H1 (cell line): ENCODE results near the gene EVC2. TPM values are rescaled to one million over a fixed set of nuclear protein-coding genes. Genes with fewer than 3 reads are reported as not detected.

Experiments
- CTCF ChIA-PET: fragments of 300-600 bp; sonication (Branson Sonifier 250); formaldehyde crosslinking; loops from one replicate; lab custom pipeline; 2021; ENCODE audit not compliant: partially characterized antibody; lab: Charles Lee
- POLR2A ChIA-PET: fragments of 300-600 bp; sonication (Branson Sonifier 250); formaldehyde crosslinking; loops from one replicate; lab custom pipeline; 2021; ENCODE audit warnings: inconsistent platforms; ENCODE audit not compliant: partially characterized antibody; lab: Charles Lee
- DNase-seq, 2 experiments: peaks; one replicate each; pipeline versions ENCODE4 v3.0.0 to v3.0.0-alpha.2; 2010 to 2022; ENCODE audit warnings: low spot score in 2 of 2, low read depth in 1 of 2, mixed read lengths in 1 of 2
- FAIRE-seq: peaks from 2 replicates; lab custom pipeline; 2011; peaks lifted over from hg19 to GRCh38; lab: Jason Lieb, UNC
- H2AFZ ChIP-seq: 2 replicates; pipeline ENCODE4 v1.8.1; 2012; ENCODE audit warnings: low read length, inconsistent platforms
- H2AK5ac ChIP-seq: 2 replicates; pipeline ENCODE4 v1.6.1; 2013; ENCODE audit warnings: low read depth, low read length
- H2BK120ac ChIP-seq: replicated peaks from 2 replicates; pipeline ENCODE3; 2013; ENCODE audit warnings: low read depth, low read length, inconsistent platforms
- H2BK12ac ChIP-seq: 2 replicates; pipeline ENCODE4 v1.6.1; 2013; ENCODE audit warnings: low read depth, low read length
- H2BK15ac ChIP-seq: 2 replicates; pipeline ENCODE4 v1.6.1; 2013; ENCODE audit warnings: low read length
- H2BK20ac ChIP-seq: 2 replicates; pipeline ENCODE4 v1.6.1; 2013; ENCODE audit warnings: low read length
- H2BK5ac ChIP-seq: 2 replicates; pipeline ENCODE4 v1.6.1; 2013; ENCODE audit warnings: low read depth, low read length
- H3K14ac ChIP-seq: 2 replicates; pipeline ENCODE4 v1.6.1; 2013; ENCODE audit warnings: inconsistent platforms; ENCODE audit not compliant: insufficient read length
- H3K18ac ChIP-seq: 2 replicates; pipeline ENCODE4 v1.6.1; 2013; ENCODE audit warnings: low read length; ENCODE audit errors: extremely low read depth
- H3K23ac ChIP-seq: 2 replicates; pipeline ENCODE4 v1.6.1; 2013; ENCODE audit warnings: inconsistent platforms; ENCODE audit not compliant: insufficient read length
- H3K23me2 ChIP-seq: 2 replicates; pipeline ENCODE4 v1.6.1; 2013; ENCODE audit warnings: low read depth, low read length
- H3K27ac ChIP-seq: 2 replicates; pipeline ENCODE4 v1.6.1; 2011; ENCODE audit warnings: low read depth, low read length, inconsistent platforms
- H3K27me3 ChIP-seq, 4 experiments: replicated peaks in 1 of 4; 1 replicate in 1 of 4; 2 replicates in 3 of 4; pipeline versions ENCODE4 v1.6.1 to v1.8.1; 2011 to 2013; ENCODE audit warnings: low read length in 3 of 4, mild to moderate bottlenecking in 3 of 4, inconsistent platforms in 2 of 4, mixed read lengths in 2 of 4, moderate library complexity in 1 of 4; ENCODE audit not compliant: control insufficient read depth in 3 of 4, insufficient read depth in 3 of 4; ENCODE audit errors: extremely low read depth in 1 of 4
- H3K36me3 ChIP-seq, 4 experiments: 2 replicates each; pipeline versions ENCODE4 v1.6.1 to v1.8.1; 2011 to 2013; ENCODE audit warnings: mild to moderate bottlenecking in 4 of 4, low read length in 3 of 4, moderate library complexity in 2 of 4, control low read depth in 1 of 4, inconsistent platforms in 1 of 4; ENCODE audit not compliant: insufficient read depth in 4 of 4, control insufficient read depth in 2 of 4
- H3K4ac ChIP-seq: replicated peaks from 2 replicates; pipeline ENCODE3; 2013; ENCODE audit warnings: low read length, low read depth, mixed read lengths, inconsistent platforms; ENCODE audit not compliant: insufficient read length
- H3K4me1 ChIP-seq, 4 experiments: replicated peaks in 1 of 4; 1 replicate in 1 of 4; 2 replicates in 3 of 4; pipeline versions ENCODE4 v1.6.1 to v1.8.1; 2011 to 2013; ENCODE audit warnings: low read length in 3 of 4, inconsistent platforms in 2 of 4, mixed read lengths in 1 of 4; ENCODE audit not compliant: insufficient read depth in 4 of 4, control insufficient read depth in 3 of 4
- H3K4me2 ChIP-seq, 2 experiments: 2 replicates each; pipeline versions ENCODE4 v1.6.1 to v1.8.1; 2011 to 2013; ENCODE audit warnings: low read depth in 2 of 2, low read length in 2 of 2, control low read depth in 1 of 2, inconsistent platforms in 1 of 2, mild to moderate bottlenecking in 1 of 2; ENCODE audit not compliant: insufficient read depth in 1 of 2
- H3K4me3 ChIP-seq, 4 experiments: fragments of 200-600, 300-600 bp in 1 of 4; sonication (generic), shearing (Covaris generic), sonication (Bioruptor Twin) in 1 of 4; 2 replicates each; pipeline versions ENCODE4 v1.5.1 to v1.8.1; 2011 to 2016; ENCODE audit warnings: low read length in 4 of 4, low read depth in 3 of 4, control low read depth in 2 of 4, inconsistent platforms in 2 of 4, mild to moderate bottlenecking in 2 of 4, mixed read lengths in 1 of 4, moderate library complexity in 1 of 4; ENCODE audit not compliant: insufficient read depth in 2 of 4; ENCODE audit errors: extremely low read depth in 1 of 4
- H3K56ac ChIP-seq: replicated peaks from 2 replicates; pipeline ENCODE3; 2013; ENCODE audit warnings: low read depth, mild to moderate bottlenecking, mixed read lengths, low read length, inconsistent platforms; ENCODE audit not compliant: insufficient read length
- H3K79me1 ChIP-seq: 2 replicates; pipeline ENCODE4 v1.6.1; 2013; ENCODE audit warnings: low read depth, low read length, control low read depth
- H3K79me2 ChIP-seq, 2 experiments: 2 replicates each; pipeline versions ENCODE4 v1.6.1 to v1.8.1; 2012 to 2013; ENCODE audit warnings: low read length in 2 of 2, mild to moderate bottlenecking in 2 of 2, inconsistent platforms in 1 of 2; ENCODE audit not compliant: insufficient read depth in 2 of 2, control insufficient read depth in 1 of 2
- H3K9ac ChIP-seq, 4 experiments: replicated peaks in 1 of 4; 1 replicate in 1 of 4; 2 replicates in 3 of 4; pipeline versions ENCODE4 v1.6.1 to v1.8.1; 2011 to 2013; ENCODE audit warnings: low read depth in 3 of 4, low read length in 3 of 4, control low read depth in 2 of 4, mild to moderate bottlenecking in 2 of 4, moderate library complexity in 2 of 4, inconsistent platforms in 1 of 4; ENCODE audit errors: extremely low read depth in 1 of 4
- H3K9me3 ChIP-seq, 2 experiments: 2 replicates each; pipeline versions ENCODE4 v1.6.1 to v1.8.1; 2012 to 2013; ENCODE audit warnings: mild to moderate bottlenecking in 2 of 2, moderate library complexity in 2 of 2, control low read depth in 1 of 2, inconsistent platforms in 1 of 2, low read depth in 1 of 2, low read length in 1 of 2, mixed read lengths in 1 of 2; ENCODE audit not compliant: insufficient read depth in 2 of 2
- H4K20me1 ChIP-seq, 2 experiments: replicated peaks in 1 of 2; 2 replicates each; pipeline versions ENCODE3 to v1.8.1; 2011 to 2013; ENCODE audit warnings: inconsistent platforms in 2 of 2, low read length in 2 of 2, mild to moderate bottlenecking in 1 of 2; ENCODE audit not compliant: insufficient read depth in 2 of 2, control insufficient read depth in 1 of 2
- H4K5ac ChIP-seq: 2 replicates; pipeline ENCODE4 v1.6.1; 2013; ENCODE audit warnings: low read length, low read depth, mixed read lengths, inconsistent platforms; ENCODE audit not compliant: insufficient read length
- H4K8ac ChIP-seq: 2 replicates; pipeline ENCODE4 v1.8.0; 2013; ENCODE audit warnings: mild to moderate bottlenecking, moderate library complexity, low read length, inconsistent platforms; ENCODE audit not compliant: insufficient read depth; ENCODE audit errors: extremely low read depth
- H4K91ac ChIP-seq: replicated peaks from 2 replicates; pipeline ENCODE3; 2013; ENCODE audit warnings: low read length, mixed read lengths, inconsistent platforms; ENCODE audit not compliant: insufficient read length
- CHD2 ChIP-seq: IDR thresholded peaks from 2 replicates; pipeline ENCODE4 v1.6.1; 2012; ENCODE audit warnings: low read length, improper control_type of control experiment
- HDAC2 ChIP-seq, 2 experiments: fragments of 300-600 bp in 1 of 2; sonication (generic) in 1 of 2; IDR thresholded peaks; 2 replicates each; pipeline ENCODE4 v1.6.1; 2011 to 2012; ENCODE audit warnings: low read depth in 2 of 2, low read length in 2 of 2, mild to moderate bottlenecking in 2 of 2, moderate library complexity in 2 of 2, borderline replicate concordance in 1 of 2, inconsistent platforms in 1 of 2
- HDAC6 ChIP-seq: IDR thresholded peaks from one replicate; pipeline ENCODE4 v1.7.1; 2012; ENCODE audit warnings: low read depth, mild to moderate bottlenecking, inconsistent platforms, low read length, moderate library complexity
- KDM1A ChIP-seq: fragments of 200-600, 300-600 bp; sonication (generic); IDR thresholded peaks from 2 replicates; pipeline ENCODE4 v1.7.1; 2016; ENCODE audit warnings: mild to moderate bottlenecking, low read length, borderline replicate concordance
- PHF8 ChIP-seq: fragments of 200-600 bp; sonication (generic); conservative IDR thresholded peaks from 2 replicates; pipeline ENCODE4 v1.7.1; 2012; ENCODE audit warnings: low read depth, mild to moderate bottlenecking, inconsistent platforms, low read length, moderate library complexity
- SAP30 ChIP-seq: fragments of 300-600 bp; sonication (generic); IDR thresholded peaks from 2 replicates; pipeline ENCODE4 v1.7.1; 2012; ENCODE audit warnings: low read length, moderate library complexity, mild to moderate bottlenecking, inconsistent platforms; ENCODE audit not compliant: insufficient read depth, insufficient replicate concordance
- SUZ12 ChIP-seq: fragments of 200-600 bp; sonication (generic); IDR thresholded peaks from 2 replicates; pipeline ENCODE4 v1.6.1; 2012; ENCODE audit warnings: mild to moderate bottlenecking, inconsistent platforms, low read length, moderate library complexity, mixed read lengths
- TCF12 ChIP-seq: IDR thresholded peaks from 2 replicates; pipeline ENCODE4 v1.6.1; 2011; ENCODE audit warnings: low read depth, mild to moderate bottlenecking, low read length
- ZNF274 ChIP-seq: IDR thresholded peaks from 2 replicates; pipeline ENCODE4 v1.7.0; 2012; ENCODE audit warnings: low read length, borderline replicate concordance; ENCODE audit errors: extremely low read depth
- WGBS, 2 experiments: shearing (Covaris generic) in 1 of 2; methylation state at CpG; one replicate each; pipeline versions ENCODE4 v1.1.6 to v1.1.7; 2013 to 2015; ENCODE audit warnings: low lambda C conversion rate in 2 of 2, mixed read lengths in 2 of 2, inconsistent platforms in 1 of 2, low coverage in 1 of 2, missing lambda C conversion rate in 1 of 2; ENCODE audit not compliant: insufficient replicate concordance in 2 of 2, insufficient coverage in 1 of 2, insufficient read length in 1 of 2; ENCODE audit errors: extremely low coverage in 1 of 2, missing lambda C conversion rate in 1 of 2; 5-methylcytosine and 5-hydroxymethylcytosine counted together
- polyA plus RNA-seq, 7 experiments: library from polyadenylated mRNA; depleted of rRNA in 3 of 7; stranded (reverse) in 5 of 7; unstranded in 2 of 7; fragments of >200 nt in 5 of 7; fragments of 200-250 nt in 2 of 7; gene quantifications; 1 replicate in 5 of 7; 2 replicates in 1 of 7; 4 replicates in 1 of 7; pipeline versions ENCODE4 v1.2.1 to v1.2.3, GENCODE V29; 2011 to 2013; ENCODE audit warnings: missing spikeins in 2 of 7, mixed read lengths in 2 of 7
- total RNA-seq: library from RNA; stranded (reverse); fragmentation: NEBNext Ultra II Directional; extraction: Animal tissue kit (Norgen Biotek cat#: 25700); gene quantifications from 2 replicates; pipeline ENCODE4 v1.2.1, GENCODE V29; 2021
- TF ChIP-seq, protein P1 (sequence below): IDR thresholded peaks from 2 replicates; pipeline ENCODE4 v1.6.1; 2011; ENCODE audit warnings: low read depth, mild to moderate bottlenecking, low read length; ENCODE audit not compliant: insufficient read depth
- TF ChIP-seq, protein P2 (sequence below): IDR thresholded peaks from 2 replicates; pipeline ENCODE4 v1.6.1; 2012; ENCODE audit warnings: inconsistent platforms

Gene EVC2
- total and polyA plus RNA-seq, 2 of the 8 experiments (the other 6 are each of a cell fraction or from before 2014, with no cell fraction given), result 0.73 to 5.9 TPM

DNA sequence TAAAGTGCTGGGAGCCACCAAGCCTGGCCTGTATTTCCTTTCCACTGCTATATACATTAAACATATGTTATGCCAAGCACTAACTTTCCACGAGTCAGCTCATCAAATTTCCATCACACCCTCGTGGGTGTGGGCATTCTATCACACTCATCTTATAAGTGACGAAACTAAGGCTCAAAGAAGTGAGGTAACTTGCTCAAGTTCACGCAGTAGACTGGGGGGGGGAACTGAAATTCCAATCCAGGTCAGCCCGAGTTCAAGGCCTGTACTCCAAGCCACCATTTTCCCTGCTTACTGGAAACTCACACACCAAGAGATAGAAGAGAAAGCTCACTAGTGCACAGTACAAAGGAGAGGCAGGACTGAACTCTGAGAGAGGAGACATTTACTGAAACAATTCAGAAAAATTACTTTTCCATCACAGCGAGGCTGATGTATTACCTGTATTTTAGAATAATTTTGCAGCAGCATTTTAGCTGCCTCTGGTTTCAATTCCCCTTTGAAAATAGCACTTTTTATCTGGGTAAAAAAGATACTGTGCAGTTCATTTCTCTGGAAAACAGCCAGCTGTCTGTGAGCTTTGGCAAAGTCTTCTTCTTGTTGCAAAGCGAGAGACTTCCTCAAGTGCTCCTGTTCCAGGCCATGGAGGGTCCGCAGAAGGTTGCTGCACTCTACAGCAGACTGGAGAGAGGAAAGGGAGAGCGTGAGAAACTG is 76.8 kb downstream of the EVC2 start:
- WGBS, 2 experiments, result 86% methylated on average over 9 of the region's 9 CpGs; no CpG with 5 or more reads in 1 of the 2 experiments
- H2AFZ ChIP-seq, result no peak overlapping the region
- no peak overlapping the region for H3K14ac ChIP-seq
- H3K23ac ChIP-seq, result no peak overlapping the region
- H2BK20ac ChIP-seq, result no peak overlapping the region
- no peak overlapping the region for H3K4me2 ChIP-seq
- H3K27me3 ChIP-seq, result no peaks in the 10 kb centered on the region
- no peak overlapping the region for H3K27ac ChIP-seq
- H3K79me1 ChIP-seq, result no peaks in the 10 kb centered on the region
- no peak overlapping the region for H4K5ac ChIP-seq
- CTCF ChIA-PET, result interaction anchor here (1.0 kb wide), 1 partner anchor 10 kb away, joined by 3 read pairs; no protein-coding TSS in a partner anchor
- no peak overlapping the region for H3K4me3 ChIP-seq
- no peak overlapping the region for H4K91ac ChIP-seq
- no peak for DNase-seq
- H3K9ac ChIP-seq, result no peak overlapping the region
- peak overlapping the region; percentile 45; the same call in 1 of the 2 replicates for H2BK5ac ChIP-seq
- no peak overlapping the region for H3K56ac ChIP-seq
- H3K4me1 ChIP-seq, result peaks cover 0 to 5% (median 1%) of the 10 kb centered on the region in 4 experiments; a peak in 1 of 7 replicates
- no peak for FAIRE-seq
- H3K79me2 ChIP-seq, result no peaks in the 10 kb centered on the region
- H2BK12ac ChIP-seq, result peak overlapping the region; percentile 31; the same call in 1 of the 2 replicates
- no peak overlapping the region for H2BK120ac ChIP-seq
- no peak overlapping the region for H4K8ac ChIP-seq
- H2BK15ac ChIP-seq, result no peak overlapping the region
- no peaks in the 10 kb centered on the region for H3K23me2 ChIP-seq
- peak overlapping the region; percentile 32; the same call in 1 of the 2 replicates for H2AK5ac ChIP-seq
- POLR2A ChIA-PET, result no interaction called here
- no peak overlapping the region for H3K18ac ChIP-seq
- no peak overlapping the region for H3K4ac ChIP-seq
- 0 out of 4 replicates have a peak, but pooled peaks cover 0 to 2% of the 10 kb centered on the region in 2 experiments for H3K9me3 ChIP-seq
- H3K36me3 ChIP-seq, result peaks cover 0 to 4% (median 0%) of the 10 kb centered on the region in 4 experiments; a peak in 2 of 8 replicates
- peaks cover 0 to 2% of the 10 kb centered on the region in 2 experiments for H4K20me1 ChIP-seq
- TF ChIP-seq, protein P1, sequence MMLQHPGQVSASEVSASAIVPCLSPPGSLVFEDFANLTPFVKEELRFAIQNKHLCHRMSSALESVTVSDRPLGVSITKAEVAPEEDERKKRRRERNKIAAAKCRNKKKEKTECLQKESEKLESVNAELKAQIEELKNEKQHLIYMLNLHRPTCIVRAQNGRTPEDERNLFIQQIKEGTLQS, result no peak
- TF ChIP-seq CHD2 (no peak), ZNF274 (no peak), KDM1A (no peak), SUZ12 (no peak), TCF12 (no peak), PHF8 (no peak), HDAC6 (no peak), HDAC2 (IDR thresholded peaks at IDR 0.05; ENCODE audit: borderline replicate concordance in 1 of 2, low read depth in 2 of 2, low read length in 2 of 2) (no peak), SAP30 (no peak)
- TF ChIP-seq, protein P2, sequence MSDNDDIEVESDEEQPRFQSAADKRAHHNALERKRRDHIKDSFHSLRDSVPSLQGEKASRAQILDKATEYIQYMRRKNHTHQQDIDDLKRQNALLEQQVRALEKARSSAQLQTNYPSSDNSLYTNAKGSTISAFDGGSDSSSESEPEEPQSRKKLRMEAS, result no peak
